Stimulated activated CD4-positive, alpha-beta T cell treated with anti-CD3 and anti-CD28 coated beads, Interleukin-1b, Interleukin-23, amount 100 ng/mL, for 24 hours (primary cell): ENCODE data around the gene ARHGAP10.
"Not testable (repeated sequence)": the region's sequence is repeated elsewhere in the genome, so short reads cannot be mapped to it uniquely, and the experiment has no call there.

ENCODE experiments used
- DNase-seq, 4 experiments: peaks; one replicate each; pipeline ENCODE4 v3.0.0-alpha.2; 2020; ENCODE audit warnings: low read depth in 4 of 4, low spot score in 1 of 4

The ARHGAP10 gene

DNA sequence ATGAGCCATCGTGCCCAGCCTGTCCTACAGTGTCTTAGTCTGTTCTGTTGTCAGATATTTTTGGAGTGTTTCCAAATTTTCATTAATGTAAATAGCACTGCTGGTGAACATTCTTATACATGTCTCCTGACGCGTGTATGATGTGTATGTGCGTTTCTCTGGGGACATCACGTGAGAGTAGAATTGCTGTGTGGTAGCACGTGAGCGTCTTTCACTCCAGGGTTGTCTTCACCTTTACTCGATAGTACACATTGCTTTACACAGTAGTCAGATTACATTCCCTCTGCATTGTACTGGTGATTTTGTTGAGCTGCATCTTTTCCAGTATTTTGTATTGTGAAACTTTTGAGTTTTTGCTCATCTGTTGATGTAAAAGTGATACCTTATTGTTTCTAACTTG, 60.0 kb downstream of the ARHGAP10 start:
- DNase-seq: no peak

DNA sequence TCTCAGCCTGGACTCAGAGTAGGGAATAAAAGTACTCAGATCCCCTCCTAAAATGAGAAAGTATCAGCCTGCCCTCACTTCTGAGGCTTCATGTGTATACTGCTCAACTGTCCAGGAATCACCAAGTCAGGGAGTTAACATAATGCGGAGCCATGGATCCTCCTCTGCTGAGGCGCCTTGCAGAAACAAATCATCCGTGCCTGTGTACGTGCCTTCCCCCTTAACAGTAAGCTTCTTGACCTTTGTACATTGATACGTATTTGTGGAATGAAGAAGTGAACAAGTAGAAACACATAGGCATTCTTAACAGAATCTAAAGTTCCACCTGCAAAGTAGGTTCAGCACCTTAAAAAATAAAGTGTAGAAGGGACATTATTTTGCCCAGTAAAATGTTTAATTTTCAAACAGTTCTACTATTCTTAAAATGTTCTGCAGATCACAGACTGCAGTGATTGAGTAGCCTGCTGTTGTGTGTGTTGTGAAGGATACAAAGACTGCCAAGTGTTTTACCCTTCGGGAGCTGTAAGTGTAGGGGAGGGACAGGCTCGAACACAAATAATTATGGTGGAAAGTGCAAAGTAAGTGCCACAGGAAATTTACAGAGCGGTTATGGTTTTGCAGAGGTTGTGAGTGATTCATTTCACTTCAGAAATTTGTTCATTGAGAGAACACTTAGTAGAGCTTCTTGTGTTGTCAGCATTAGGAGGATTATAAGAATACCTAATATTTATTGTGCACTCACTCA, 61.9 kb downstream of the ARHGAP10 start:
- DNase-seq: no peak

DNA sequence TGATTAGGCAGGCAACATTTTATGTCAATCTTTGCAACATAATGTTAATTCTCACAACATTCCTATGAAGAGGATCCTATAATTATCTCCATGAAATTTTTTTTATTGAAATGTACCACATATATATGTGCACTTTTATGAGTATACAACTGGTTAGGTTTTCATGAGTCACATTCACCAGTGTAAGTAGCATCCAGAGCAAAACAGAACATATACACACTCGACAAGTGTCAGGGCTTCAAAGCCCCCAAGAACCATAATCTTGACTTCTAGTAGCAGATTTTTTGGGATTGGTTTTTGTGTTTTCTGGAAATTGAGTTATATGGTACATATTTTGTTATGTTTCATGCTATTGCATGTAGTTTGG, 62.4 kb downstream of the ARHGAP10 start:
- no peak for DNase-seq

DNA sequence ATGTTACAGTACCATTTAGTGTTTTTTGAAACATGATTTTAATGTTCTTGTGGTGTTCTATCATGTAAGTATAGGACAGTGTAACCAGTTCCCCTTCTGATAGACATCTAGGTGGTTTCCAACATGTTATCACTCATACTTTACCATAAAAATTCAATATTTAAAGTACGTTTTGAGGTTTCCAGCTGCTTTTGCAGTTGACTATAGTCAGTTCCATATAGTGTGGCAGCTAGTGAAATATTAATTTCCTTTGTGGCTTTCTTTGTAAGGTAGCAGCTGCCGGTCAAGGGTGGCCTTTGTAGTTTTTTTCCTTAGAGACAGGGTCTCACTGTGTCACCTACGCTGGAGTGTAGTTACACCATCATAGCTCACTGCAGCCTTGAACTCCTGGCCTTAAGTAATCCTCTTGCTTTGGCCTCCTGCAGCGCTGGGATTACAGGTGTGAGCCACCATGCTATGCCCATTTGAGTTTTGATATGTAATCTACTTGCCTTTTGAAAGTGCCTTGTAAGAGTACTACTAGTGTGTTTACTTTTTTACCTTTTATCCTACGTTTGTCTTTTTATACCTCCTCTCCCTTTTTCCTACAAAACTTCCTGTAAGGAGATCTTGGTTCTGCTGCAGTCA, 63.0 kb downstream of the ARHGAP10 start:
- DNase-seq: no peak

DNA sequence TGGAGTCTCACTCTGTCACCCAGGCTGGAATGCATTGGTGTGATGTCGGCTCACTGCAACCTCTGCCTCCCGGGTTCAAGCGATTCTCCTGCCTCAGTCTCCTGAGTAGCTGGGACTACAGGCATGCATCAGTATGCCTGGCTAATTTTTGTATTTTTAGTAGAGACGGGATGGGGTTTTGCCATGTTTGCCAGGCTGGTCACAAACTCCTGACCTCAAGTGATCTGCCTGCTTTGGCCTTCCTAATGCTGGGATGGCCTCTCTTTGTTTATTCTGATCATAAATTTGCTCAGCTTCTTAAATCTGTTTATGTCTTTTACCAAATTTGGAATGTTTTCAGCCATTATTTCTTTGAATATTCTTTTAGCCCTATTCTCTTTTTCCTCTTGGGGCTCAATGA, 67.2 kb downstream of the ARHGAP10 start:
- not testable (repeated sequence) for DNase-seq

DNA sequence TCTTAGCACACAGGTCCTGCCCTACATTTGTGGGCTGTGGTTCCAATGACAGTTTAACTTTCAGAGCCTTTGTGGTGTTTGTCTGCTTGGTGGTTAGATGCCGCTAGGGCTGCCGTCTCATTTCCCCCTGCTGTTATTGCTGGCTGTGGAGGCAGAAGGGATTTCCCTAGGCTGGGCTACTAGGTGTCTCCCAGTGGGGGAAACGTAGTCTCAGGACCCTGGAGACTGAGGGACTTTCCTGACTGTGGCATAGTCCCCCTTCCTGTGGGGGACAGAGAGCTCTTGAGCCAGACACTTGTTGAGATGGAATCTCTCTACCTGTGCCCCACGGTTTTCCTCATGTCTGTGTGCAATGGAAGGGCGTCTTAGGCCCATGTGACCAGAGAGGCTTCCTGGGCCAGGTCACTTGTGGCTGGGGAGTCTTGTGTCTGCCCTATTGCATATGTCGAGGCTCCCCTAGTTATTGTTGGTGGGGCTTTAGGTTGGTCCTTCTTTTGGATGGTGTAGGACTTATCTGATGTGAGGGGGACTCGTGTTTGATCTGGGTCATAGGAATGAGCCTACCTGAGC, 68.2 kb downstream of the ARHGAP10 start:
- peak in 3 of 4 experiments; percentile 3 to 35 (median 5) for DNase-seq

DNA sequence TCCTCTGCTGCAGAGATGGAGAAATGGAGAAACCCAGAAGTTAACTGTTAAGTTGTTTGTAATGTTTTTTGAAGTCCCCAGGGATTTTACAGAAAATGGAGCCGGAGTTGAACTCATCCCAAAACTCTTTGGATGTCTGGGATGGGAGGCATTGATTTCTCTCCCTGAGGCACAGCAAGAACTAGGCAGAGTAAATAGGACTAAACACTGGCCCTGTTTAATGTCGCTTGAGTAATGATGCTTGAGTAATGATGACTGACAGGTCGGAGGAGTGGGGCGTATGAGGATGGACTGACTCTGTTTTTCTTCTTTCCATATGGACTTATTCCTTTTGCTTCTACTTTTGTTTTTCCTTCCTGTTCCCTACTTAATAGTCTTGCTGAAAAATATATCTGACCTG, 69.9 kb downstream of the ARHGAP10 start:
- DNase-seq: no peak

DNA sequence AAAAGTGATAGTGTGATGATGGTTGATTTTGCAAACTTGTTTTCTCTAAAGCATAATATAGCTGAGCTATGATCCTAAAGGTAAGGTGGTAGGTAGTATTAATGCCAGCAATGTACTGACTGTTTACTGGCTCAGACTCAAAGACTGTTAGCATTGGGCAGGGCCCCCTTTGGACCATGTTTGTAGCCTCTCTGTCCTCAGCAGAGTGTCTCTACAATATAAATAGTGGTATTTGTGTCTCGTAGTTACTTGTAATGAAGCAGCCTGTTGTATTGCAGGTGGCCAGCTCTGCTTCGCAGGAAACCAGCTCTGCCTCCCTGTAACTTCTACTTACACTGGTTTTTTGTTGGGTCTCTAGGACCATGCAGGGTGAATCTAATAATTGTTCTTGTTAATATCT, 70.5 kb downstream of the ARHGAP10 start:
- no peak for DNase-seq

DNA sequence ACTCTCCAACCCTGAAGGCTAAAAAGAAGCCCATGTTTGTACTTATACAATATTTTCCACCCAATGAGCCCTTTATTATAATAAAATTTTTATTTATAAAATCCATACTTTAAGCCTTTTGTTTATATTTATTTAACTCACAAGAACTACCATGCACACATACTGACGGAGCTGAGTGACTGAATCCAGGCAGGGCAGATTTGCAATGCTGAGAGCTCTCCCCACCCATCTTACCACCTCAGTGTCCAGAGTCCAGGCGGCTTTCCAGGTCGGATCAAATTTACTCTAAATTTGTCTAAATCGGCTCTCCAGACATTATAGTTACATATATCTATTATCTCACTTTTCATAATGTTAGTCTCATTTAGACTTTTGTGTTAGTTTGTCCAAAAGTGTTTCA, 74.1 kb downstream of the ARHGAP10 start:
- DNase-seq: no peak

DNA sequence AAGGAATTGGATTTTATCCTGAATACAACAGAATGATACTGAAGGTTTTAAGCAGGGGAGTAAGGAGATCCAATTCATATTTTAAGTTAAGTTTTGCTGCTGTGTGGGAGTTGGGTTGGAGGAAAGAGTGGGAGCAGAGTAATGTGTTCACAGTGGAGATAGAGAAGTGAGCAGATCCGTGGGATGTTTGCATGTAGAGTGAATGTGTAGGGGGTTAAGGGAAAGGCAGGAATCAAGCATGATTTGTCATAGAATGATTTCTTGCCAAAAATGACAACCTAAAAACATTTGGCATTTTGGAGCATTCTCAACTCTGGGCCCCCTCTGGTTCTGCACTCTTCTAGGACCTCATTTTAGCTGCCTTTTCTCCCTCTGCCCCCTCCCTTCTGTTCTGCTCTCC, 76.6 kb downstream of the ARHGAP10 start:
- no peak for DNase-seq

DNA sequence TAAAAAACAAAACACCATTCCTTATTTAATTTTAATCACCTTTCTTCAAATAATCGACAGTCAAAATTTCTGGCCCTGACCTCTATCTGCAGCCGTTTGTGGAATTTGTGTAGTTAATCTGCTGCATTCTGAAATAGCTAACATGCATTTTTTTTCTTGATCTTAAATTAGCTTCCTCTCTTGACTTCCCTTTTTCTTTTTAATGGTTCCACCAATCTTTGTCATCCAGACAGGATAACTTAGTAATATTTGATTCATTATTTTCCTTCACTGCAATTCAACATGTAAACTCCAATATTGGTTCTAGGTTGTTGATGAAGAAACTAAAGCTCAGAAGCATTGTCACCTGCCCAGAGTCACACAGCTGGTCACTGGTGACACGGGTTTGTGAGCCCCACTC, 77.3 kb downstream of the ARHGAP10 start:
- no peak for DNase-seq

DNA sequence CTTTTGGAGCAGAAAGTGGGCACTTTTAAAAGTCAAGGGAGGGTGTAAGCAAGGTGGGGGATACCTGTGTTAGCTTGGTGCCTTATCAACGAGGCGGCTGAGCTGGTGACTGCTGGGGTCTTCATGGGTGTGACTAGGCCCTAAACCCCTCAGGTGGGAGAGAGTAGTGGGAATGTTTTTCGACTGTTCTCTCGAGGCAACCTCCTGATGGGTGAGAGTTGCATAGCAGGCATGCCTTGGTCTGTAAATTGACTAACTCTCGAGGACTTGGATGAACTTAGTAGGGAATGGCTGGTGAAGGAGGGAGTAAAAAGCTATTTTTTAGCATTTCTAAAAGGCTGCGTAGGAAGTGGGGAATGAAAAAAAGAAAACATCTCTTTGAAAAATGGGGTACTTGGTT, 80.0 kb downstream of the ARHGAP10 start:
- DNase-seq: no peak

DNA sequence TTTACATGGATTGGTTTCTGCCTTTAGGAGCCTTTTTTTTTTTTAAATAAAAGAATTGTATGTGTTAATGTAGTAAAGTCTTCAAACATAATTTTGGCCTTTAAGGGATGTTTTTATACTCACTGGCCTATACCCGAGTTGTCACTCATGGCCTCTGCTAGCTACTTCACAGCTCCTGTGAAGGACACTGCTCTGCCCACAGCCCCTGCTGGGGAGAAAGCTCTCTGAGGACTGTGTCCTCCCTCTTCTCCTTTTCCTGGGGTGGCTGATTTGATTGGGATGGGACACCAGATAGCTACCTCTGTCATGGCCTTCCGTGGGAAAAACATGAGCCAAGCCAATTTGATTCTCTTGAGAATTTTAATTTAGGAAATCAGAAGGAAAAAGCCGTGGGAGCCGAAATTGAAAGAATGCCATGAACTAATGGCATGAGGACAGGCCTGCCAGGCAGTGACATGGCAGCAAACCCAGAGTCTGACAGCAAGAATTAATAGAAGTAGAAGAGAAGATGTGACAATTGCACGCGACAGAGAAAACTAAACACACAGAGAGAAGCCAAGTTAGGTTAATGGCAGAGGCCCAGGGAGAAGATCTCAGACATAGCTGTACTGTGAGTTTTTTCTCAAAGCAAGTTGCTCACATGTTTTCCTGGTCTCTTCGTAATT, 81.4 kb downstream of the ARHGAP10 start:
- DNase-seq: no peak

DNA sequence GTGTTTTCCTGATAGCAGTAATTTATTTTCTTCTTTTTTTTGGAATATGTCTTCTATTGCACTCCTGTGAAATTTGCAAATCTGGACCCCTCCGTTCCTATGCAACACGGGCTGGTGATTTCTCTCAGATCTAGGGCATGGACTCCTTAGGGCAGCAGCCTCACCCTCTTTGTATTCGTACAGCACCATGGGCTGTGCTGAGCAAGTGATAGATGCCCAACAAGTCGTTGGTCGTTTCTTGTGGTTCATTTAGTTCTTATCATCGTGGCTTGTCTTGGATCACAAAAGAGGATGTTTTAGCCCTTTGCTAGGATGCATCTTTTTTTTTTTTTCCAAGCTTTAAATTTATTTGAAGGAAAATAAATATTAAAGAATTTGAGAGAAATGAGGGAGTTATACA, 82.1 kb downstream of the ARHGAP10 start:
- no peak for DNase-seq

DNA sequence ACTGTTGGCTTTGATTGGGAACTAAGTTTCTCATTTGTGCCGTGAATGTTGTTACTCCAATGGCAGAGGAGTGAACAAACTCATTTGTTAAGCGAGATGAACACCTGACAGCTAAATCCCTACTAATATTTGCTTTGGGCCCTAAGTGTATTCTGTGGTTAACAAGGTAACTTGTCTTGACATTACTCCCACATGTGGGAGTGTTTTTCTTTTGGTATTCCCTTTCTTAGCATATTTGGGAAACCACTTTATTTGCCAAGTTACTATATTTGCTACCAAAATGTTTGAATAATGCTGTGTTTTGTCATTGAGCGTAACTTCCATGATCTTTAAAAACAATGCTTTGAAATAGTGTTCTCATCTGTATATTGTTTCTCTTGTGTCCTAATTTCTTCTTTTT, 82.5 kb downstream of the ARHGAP10 start:
- no peak for DNase-seq

DNA sequence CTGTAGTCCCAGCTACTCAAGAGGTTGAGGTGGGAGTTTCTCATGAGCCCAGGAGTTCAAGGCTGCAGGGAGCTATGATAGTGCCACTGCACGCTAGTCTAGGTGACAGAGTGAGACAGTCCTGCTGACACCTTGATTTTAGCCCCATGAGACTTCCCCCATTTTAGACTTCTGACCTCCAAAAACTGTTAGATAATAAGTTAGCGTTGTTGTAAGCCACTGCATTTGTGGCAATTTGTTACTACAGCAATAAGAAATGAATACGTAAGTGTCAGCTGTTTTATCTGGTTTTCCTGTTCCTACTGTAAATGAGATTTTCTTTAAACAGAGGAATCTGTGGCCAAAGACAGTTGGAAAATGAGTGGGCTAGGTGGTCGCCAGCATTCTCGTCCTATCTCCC, 83.9 kb downstream of the ARHGAP10 start:
- no peak for DNase-seq

DNA sequence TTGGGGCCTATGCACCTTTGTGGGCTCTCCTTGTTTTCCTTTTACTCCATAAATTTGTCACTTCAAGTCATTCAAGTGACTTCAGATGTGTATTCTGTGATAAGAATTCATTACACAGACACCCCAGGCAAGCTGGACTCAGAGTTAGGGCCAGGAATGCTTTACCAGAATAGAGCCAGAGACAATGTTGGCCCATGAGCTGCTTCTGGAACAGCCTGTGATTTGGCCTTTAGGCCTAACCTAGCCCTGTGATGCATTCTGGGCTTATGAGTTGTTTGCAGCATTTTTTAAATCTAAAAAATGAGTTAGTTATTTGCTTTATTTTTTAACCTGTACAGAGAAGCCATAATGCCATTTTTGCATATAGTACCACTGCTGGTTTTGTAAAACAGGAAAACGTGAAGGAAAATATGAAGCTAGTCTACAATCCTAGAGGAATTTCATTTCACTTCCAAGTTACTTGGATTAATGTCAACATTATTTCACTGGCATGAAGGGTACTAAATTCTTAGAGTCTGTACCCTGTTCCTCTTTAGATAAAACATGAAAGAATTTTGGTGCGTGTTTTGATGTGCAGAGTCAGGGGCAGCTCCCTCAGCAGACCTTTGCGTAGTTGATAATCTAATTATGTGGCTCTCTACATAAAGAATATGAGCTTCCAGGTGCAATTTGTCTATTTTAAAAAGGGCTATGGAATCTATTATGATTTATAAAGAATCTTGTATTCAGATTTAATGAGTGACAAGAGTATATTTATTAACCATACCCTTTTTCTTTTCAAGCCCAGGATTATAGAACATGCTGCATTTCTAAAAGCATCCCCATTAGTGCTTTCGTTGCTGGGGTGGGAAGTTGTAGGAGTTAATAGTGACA, 84.7 kb downstream of the ARHGAP10 start:
- DNase-seq: no peak

DNA sequence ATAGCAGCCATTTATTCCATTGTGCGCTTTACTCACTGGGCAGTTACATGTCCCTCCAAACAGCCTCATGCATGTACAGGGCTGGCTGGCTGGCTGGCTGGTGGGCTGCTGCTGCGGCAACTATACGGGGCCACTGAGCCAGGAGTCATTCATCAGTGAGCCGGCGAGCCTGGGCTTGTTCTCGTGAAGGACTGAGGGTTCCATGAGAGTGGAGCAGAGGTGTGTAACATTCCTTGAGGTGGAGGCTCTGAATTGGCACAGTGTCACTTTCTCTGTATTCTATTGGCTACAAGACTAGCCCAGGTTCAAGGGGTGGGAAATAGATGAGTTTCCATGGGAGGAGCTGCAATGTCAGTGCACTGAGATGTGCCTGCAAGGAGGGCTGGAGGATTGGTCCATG, 89.1 kb downstream of the ARHGAP10 start:
- DNase-seq: no peak

DNA sequence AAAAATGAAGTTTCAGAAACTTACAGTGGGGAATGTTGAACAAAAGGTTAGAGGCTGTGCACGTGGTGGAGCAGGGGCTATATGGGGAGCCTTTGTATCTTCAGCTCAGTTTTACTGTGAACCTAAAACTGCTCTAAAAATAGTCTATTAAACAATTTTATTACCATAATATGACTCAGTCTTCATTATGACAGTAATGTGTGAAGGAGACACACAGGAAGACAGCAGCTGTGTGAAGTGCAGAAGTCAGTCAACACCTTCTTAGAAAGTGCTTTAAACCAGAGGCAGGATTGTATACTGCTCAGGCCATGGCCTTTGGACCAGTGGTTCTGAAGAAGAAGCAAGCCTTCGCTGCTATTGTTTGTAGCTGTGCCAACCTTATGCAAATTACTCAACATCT, 89.7 kb downstream of the ARHGAP10 start:
- DNase-seq: no peak

DNA sequence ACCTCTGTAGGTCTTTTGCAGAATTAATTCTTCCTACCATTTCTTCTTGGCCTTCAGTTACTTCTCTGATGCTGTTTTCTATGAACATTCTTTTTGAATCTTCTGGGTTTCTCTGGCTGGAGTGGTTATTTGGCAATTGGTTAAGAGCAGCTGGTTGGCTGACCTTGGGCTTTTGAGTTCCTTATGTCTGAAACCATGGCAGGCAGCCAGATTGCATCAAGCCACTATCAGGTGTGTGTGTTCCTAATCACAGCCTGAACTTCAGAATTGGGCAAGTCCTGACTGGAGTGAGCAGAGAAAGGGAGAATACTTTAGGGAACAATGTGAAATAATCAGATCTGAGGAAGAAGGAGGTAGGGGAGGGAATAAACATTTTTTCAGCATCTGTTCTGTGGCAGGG, 90.2 kb downstream of the ARHGAP10 start:
- DNase-seq: no peak

DNA sequence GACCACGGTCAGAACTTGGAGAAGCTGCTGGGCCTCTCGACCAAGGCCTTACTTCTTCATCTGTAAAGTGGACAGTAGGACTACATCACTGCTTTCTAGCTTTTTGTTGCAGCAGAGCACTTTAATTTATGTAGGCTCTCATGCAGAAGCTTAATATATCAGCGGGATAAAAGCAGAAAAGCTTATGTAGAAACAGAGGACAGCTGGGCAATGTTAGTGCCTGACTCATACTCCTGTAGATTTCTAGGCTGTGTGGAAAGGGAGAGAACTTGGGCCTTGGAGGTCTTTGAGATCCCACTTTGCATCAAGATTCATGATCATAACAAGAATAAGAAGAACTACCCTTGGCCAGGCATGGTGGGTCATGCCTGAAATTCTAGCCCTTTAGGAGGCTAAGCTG, 91.2 kb downstream of the ARHGAP10 start:
- DNase-seq: no peak
